HG02763 (cell line): ENCODE results near the gene LRIF1.

ENCODE experiments used
- ATAC-seq: cut with Tn5 transposase; IDR thresholded peaks from one replicate; pipeline ENCODE4 v1.9.1; 2021; ENCODE audit warnings: mild to moderate bottlenecking, moderate library complexity; ENCODE audit not compliant: unreplicated experiment

The LRIF1 gene

GRCh38 chr1:110897681-110898080, 66.0 kb downstream of the LRIF1 start:
- ATAC-seq = no peak
